IPS DF 4.7 (cell line): Measurements from ENCODE around the gene WDR4.
"Not testable (repeated sequence)": the region's sequence is repeated elsewhere in the genome, so short reads cannot be mapped to it uniquely, and the experiment has no call there.

Source experiments
- DNase-seq: peaks from one replicate; pipeline ENCODE4 v3.0.0-alpha.2; 2013; ENCODE audit warnings: low spot score; ENCODE audit errors: extremely low read depth

WDR4 gene

GRCh38 chr21:42880352-42880751 lies 1.0 kb upstream of the WDR4 start:
- DNase-seq = no peak

GRCh38 chr21:42878678-42878992 lies 704 bp downstream of the WDR4 start:
- DNase-seq = no peak

- DNase-seq = not testable (repeated sequence)
Measured at GRCh38 chr21:42875811-42876210, 3.5 kb downstream of the WDR4 start.

GRCh38 chr21:42873096-42873495 lies 6.2 kb downstream of the WDR4 start:
- no peak for DNase-seq

GRCh38 chr21:42868196-42868595 lies 11.1 kb downstream of the WDR4 start:
- no peak for DNase-seq

- no peak for DNase-seq
Measured at GRCh38 chr21:42865776-42866160, 13.6 kb downstream of the WDR4 start.

- no peak for DNase-seq
Measured at GRCh38 chr21:42864815-42865775, 14.2 kb downstream of the WDR4 start.

- DNase-seq = no peak
Measured at GRCh38 chr21:42864286-42864685, 15.1 kb downstream of the WDR4 start.

GRCh38 chr21:42863504-42863870 lies 15.9 kb downstream of the WDR4 start:
- DNase-seq = no peak

GRCh38 chr21:42862774-42863503 lies 16.4 kb downstream of the WDR4 start:
- DNase-seq = no peak

GRCh38 chr21:42861848-42862400 lies 17.4 kb downstream of the WDR4 start:
- no peak for DNase-seq

- DNase-seq = no peak
Measured at GRCh38 chr21:42861311-42861847, 18.0 kb downstream of the WDR4 start.

GRCh38 chr21:42860345-42860744 lies 19.0 kb downstream of the WDR4 start:
- DNase-seq = no peak

GRCh38 chr21:42859891-42860230 lies 19.5 kb downstream of the WDR4 start:
- DNase-seq = no peak

GRCh38 chr21:42858957-42859890 lies 20.1 kb downstream of the WDR4 start:
- DNase-seq = no peak

- no peak for DNase-seq
Measured at GRCh38 chr21:42858185-42858847, 21.0 kb downstream of the WDR4 start.

- no peak for DNase-seq
Measured at GRCh38 chr21:42857216-42857615, 22.1 kb downstream of the WDR4 start.

GRCh38 chr21:42855937-42856335 lies 23.4 kb downstream of the WDR4 start:
- DNase-seq = no peak

- no peak for DNase-seq
Measured at GRCh38 chr21:42855171-42855936, 24.0 kb downstream of the WDR4 start.
